ENCODE data around the gene NUB1.
A peak's percentile ranks its signal among the peaks of the same experiment; 100 is the strongest.

The NUB1 gene

GRCh38 chr7:151348970-151349369 is 7.4 kb downstream of the NUB1 start:
- Histone ChIP-seq H3K27ac (peak overlapping the region in 10 of 11 experiments; percentile 47 to 74 (median 70); a peak in 19 of 22 replicates), H3K9me3 (replicated peaks in 1 of 11) (no peaks in the 10 kb centered on the region), H3K36me3 (peaks cover 37 to 58% (median 46%) of the 10 kb centered on the region in 11 experiments), H3K4me3 (peak overlapping the region in 6 of 10 experiments; percentile 50 to 69 (median 58); a peak in 4 of 20 replicates), H4K20me1 (no peaks in the 10 kb centered on the region), H3K4me1 (peaks cover 40 to 74% (median 54%) of the 10 kb centered on the region in 10 experiments), H3K4me2 (peak overlapping the region; percentile 80 to 99 (median 90)), H3K27me3 (no peaks in the 10 kb centered on the region), H3K9ac (peak overlapping the region in 9 of 11 experiments; percentile 57 to 75 (median 68); a peak in 16 of 22 replicates)
- TF ChIP-seq Cebpa-rat (IDR thresholded peaks at IDR 0.05): no peak

GRCh38 chr7:151349507-151349853 is 7.9 kb downstream of the NUB1 start:
- peak overlapping the region; percentile 47 to 74 (median 70); a peak in 21 of 22 replicates for H3K27ac ChIP-seq
- H3K4me2 ChIP-seq: peak overlapping the region; percentile 80 to 99 (median 90)
- peaks cover 39 to 63% (median 51%) of the 10 kb centered on the region in 11 experiments for H3K36me3 ChIP-seq
- H3K4me3 ChIP-seq: peak overlapping the region; percentile 48 to 69 (median 58)
- peak overlapping the region; percentile 33 to 75 (median 66); a peak in 20 of 22 replicates for H3K9ac ChIP-seq
- TF ChIP-seq Cebpa-rat (IDR thresholded peaks at IDR 0.05): no peak
- no peaks in the 10 kb centered on the region for H4K20me1 ChIP-seq
- H3K9me3 ChIP-seq (replicated peaks in 1 of 11): no peaks in the 10 kb centered on the region
- peaks cover 40 to 72% (median 53%) of the 10 kb centered on the region in 10 experiments for H3K4me1 ChIP-seq
- H3K27me3 ChIP-seq: no peaks in the 10 kb centered on the region

- peak overlapping the region; percentile 78 to 97 (median 88) for H3K4me2 ChIP-seq
- H3K4me3 ChIP-seq: no peak overlapping the region
- TF ChIP-seq Cebpa-rat (IDR thresholded peaks at IDR 0.05): no peak
- peak overlapping the region in 6 of 11 experiments; percentile 24 to 55 (median 42); a peak in 10 of 22 replicates for H3K9ac ChIP-seq
- H3K9me3 ChIP-seq (replicated peaks in 1 of 11): no peaks in the 10 kb centered on the region
- H3K36me3 ChIP-seq: peaks cover 46 to 70% (median 56%) of the 10 kb centered on the region in 11 experiments
- peaks cover 40 to 58% (median 51%) of the 10 kb centered on the region in 10 experiments for H3K4me1 ChIP-seq
- no peaks in the 10 kb centered on the region for H3K27me3 ChIP-seq
- no peaks in the 10 kb centered on the region for H4K20me1 ChIP-seq
- peak overlapping the region in 9 of 11 experiments; percentile 27 to 70 (median 55); a peak in 7 of 22 replicates for H3K27ac ChIP-seq
Observed at GRCh38 chr7:151351027-151351426, 9.4 kb downstream of the NUB1 start.

GRCh38 chr7:151351967-151352366 is 10.4 kb downstream of the NUB1 start:
- peak overlapping the region; percentile 14 to 55 (median 45); a peak in 14 of 22 replicates for H3K9ac ChIP-seq
- H3K36me3 ChIP-seq: peaks cover 46 to 70% (median 56%) of the 10 kb centered on the region in 11 experiments
- peak overlapping the region; percentile 78 to 97 (median 88) for H3K4me2 ChIP-seq
- peak overlapping the region; percentile 27 to 70 (median 55); a peak in 21 of 22 replicates for H3K27ac ChIP-seq
- no peaks in the 10 kb centered on the region for H3K9me3 ChIP-seq (replicated peaks in 1 of 11)
- H4K20me1 ChIP-seq: no peaks in the 10 kb centered on the region
- no peak for TF ChIP-seq Cebpa-rat (IDR thresholded peaks at IDR 0.05)
- H3K27me3 ChIP-seq: no peaks in the 10 kb centered on the region
- H3K4me3 ChIP-seq: peak overlapping the region in 7 of 10 experiments; percentile 10 to 52 (median 28); a peak in 8 of 20 replicates
- peaks cover 40 to 58% (median 51%) of the 10 kb centered on the region in 10 experiments for H3K4me1 ChIP-seq

- H3K9ac ChIP-seq: peak overlapping the region in 8 of 11 experiments; percentile 24 to 55 (median 42); a peak in 8 of 22 replicates
- H3K4me3 ChIP-seq: peak overlapping the region in 1 of 10 experiments; percentile 10; a peak in 1 of 20 replicates
- no peaks in the 10 kb centered on the region for H4K20me1 ChIP-seq
- H3K27ac ChIP-seq: peak overlapping the region; percentile 27 to 70 (median 55); a peak in 20 of 22 replicates
- peaks cover 46 to 70% (median 56%) of the 10 kb centered on the region in 11 experiments for H3K36me3 ChIP-seq
- H3K4me1 ChIP-seq: peaks cover 40 to 58% (median 51%) of the 10 kb centered on the region in 10 experiments
- H3K27me3 ChIP-seq: no peaks in the 10 kb centered on the region
- no peak for TF ChIP-seq Cebpa-rat (IDR thresholded peaks at IDR 0.05)
- no peaks in the 10 kb centered on the region for H3K9me3 ChIP-seq (replicated peaks in 1 of 11)
- H3K4me2 ChIP-seq: peak overlapping the region; percentile 78 to 97 (median 88)
Observed at GRCh38 chr7:151352512-151352911, 10.9 kb downstream of the NUB1 start.

GRCh38 chr7:151361193-151361959 is 19.8 kb downstream of the NUB1 start:
- Histone ChIP-seq H3K27ac (no peak overlapping the region), H3K4me1 (peaks cover 0 to 11% (median 0%) of the 10 kb centered on the region in 10 experiments; a peak in 6 of 20 replicates), H3K36me3 (peaks cover 59 to 75% (median 68%) of the 10 kb centered on the region in 11 experiments), H3K9me3 (replicated peaks in 1 of 11) (no peaks in the 10 kb centered on the region), H3K9ac (no peak overlapping the region), H3K4me3 (no peak overlapping the region), H3K4me2 (no peak overlapping the region), H4K20me1 (peaks cover 0 to 10% (median 0%) of the 10 kb centered on the region in 11 experiments; a peak in 3 of 22 replicates), H3K27me3 (no peaks in the 10 kb centered on the region)
- TF ChIP-seq Cebpa-rat (IDR thresholded peaks at IDR 0.05): no peak

GRCh38 chr7:151363182-151363581 is 21.6 kb downstream of the NUB1 start:
- Histone ChIP-seq H3K36me3 (peaks cover 42 to 59% (median 52%) of the 10 kb centered on the region in 11 experiments), H3K4me3 (no peak overlapping the region), H4K20me1 (peaks cover 0 to 10% (median 0%) of the 10 kb centered on the region in 11 experiments; a peak in 7 of 22 replicates), H3K27me3 (no peaks in the 10 kb centered on the region), H3K9me3 (replicated peaks in 1 of 11) (no peaks in the 10 kb centered on the region), H3K4me2 (no peak overlapping the region), H3K27ac (no peak overlapping the region), H3K4me1 (peaks cover 0 to 14% (median 8%) of the 10 kb centered on the region in 10 experiments; a peak in 15 of 20 replicates), H3K9ac (no peak overlapping the region)
- TF ChIP-seq Cebpa-rat (IDR thresholded peaks at IDR 0.05): no peak

GRCh38 chr7:151366166-151366879 is 24.7 kb downstream of the NUB1 start:
- no peaks in the 10 kb centered on the region for H3K27me3 ChIP-seq
- H3K36me3 ChIP-seq: peaks cover 29 to 52% (median 43%) of the 10 kb centered on the region in 11 experiments
- H3K27ac ChIP-seq: no peak overlapping the region
- no peak overlapping the region for H3K4me3 ChIP-seq
- peak overlapping the region in 2 of 11 experiments; percentile 0 to 9; a peak in 1 of 22 replicates for H3K9ac ChIP-seq
- no peaks in the 10 kb centered on the region for H3K9me3 ChIP-seq (replicated peaks in 1 of 11)
- no peak for TF ChIP-seq Cebpa-rat (IDR thresholded peaks at IDR 0.05)
- peak overlapping the region in 1 of 11 experiments; percentile 69; a peak in 2 of 22 replicates for H3K4me2 ChIP-seq
- peaks cover 0 to 10% (median 0%) of the 10 kb centered on the region in 11 experiments; a peak in 7 of 22 replicates for H4K20me1 ChIP-seq
- peaks cover 0 to 16% (median 12%) of the 10 kb centered on the region in 10 experiments; a peak in 15 of 20 replicates for H3K4me1 ChIP-seq

Data from BLaER1 treated with 17β-estradiol and CSF1 and Interleukin-3, amounts not matched to agents 10 nM and 100 nM (cell line).